Measurements from ENCODE around the gene CNGB1.
"Not testable (repeated sequence)": the region's sequence is repeated elsewhere in the genome, so short reads cannot be mapped to it uniquely, and the experiment has no call there.

The CNGB1 gene

DNA sequence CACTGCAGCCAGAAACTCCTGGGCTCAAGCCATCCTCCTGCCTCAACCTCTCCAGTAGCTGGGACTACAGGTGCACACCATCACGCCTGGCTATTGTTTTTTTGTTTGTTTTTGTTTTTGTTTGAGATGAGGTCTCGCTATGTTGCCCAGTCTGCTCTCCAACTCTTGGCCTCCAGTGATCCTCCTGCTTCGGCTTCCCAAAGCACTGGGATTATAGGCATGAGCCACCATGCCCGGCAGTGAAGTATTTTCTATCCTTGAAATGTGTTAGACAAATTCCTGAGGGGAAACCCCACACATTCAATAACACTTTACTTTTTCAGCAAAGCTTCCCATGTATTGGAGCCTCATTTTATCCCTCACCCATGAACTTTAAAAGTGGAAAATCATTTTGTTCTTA is 87.4 kb downstream of the CNGB1 start:
- no peak overlapping the region for H3K4me3 ChIP-seq (ENCODE audit: low read depth, low read length)
- H3K9ac ChIP-seq (ENCODE audit: low read length), result no peak overlapping the region
- no peaks in the 10 kb centered on the region for H3K9me3 ChIP-seq (ENCODE audit: control insufficient read depth, insufficient read depth, low read depth, low read length)

GRCh38 chr16:57882792-57883191 is 88.1 kb downstream of the CNGB1 start:
- Histone ChIP-seq H3K27ac (ENCODE audit: low read depth, low read length) (no peak overlapping the region), H3K9ac (ENCODE audit: low read length) (no peak overlapping the region), H3K4me1 (ENCODE audit: control insufficient read depth, insufficient read depth, low read length) (peaks cover 11% of the 10 kb centered on the region), H3K27me3 (ENCODE audit: control insufficient read depth, insufficient read depth, low read length) (no peaks in the 10 kb centered on the region), H3K4me3 (ENCODE audit: low read depth, low read length) (no peak overlapping the region), H3K36me3 (ENCODE audit: control insufficient read depth, insufficient read depth, low read length) (no peaks in the 10 kb centered on the region), H3K9me3 (ENCODE audit: control insufficient read depth, insufficient read depth, low read depth, low read length) (no peaks in the 10 kb centered on the region)

More for the DNA sequence above, 87.4 kb downstream of the CNGB1 start:
- peaks cover 11% of the 10 kb centered on the region for H3K4me1 ChIP-seq (ENCODE audit: control insufficient read depth, insufficient read depth, low read length)
- H3K27me3 ChIP-seq (ENCODE audit: control insufficient read depth, insufficient read depth, low read length), result no peaks in the 10 kb centered on the region
- no peaks in the 10 kb centered on the region for H3K36me3 ChIP-seq (ENCODE audit: control insufficient read depth, insufficient read depth, low read length)
- no peak overlapping the region for H3K27ac ChIP-seq (ENCODE audit: low read depth, low read length)

DNA sequence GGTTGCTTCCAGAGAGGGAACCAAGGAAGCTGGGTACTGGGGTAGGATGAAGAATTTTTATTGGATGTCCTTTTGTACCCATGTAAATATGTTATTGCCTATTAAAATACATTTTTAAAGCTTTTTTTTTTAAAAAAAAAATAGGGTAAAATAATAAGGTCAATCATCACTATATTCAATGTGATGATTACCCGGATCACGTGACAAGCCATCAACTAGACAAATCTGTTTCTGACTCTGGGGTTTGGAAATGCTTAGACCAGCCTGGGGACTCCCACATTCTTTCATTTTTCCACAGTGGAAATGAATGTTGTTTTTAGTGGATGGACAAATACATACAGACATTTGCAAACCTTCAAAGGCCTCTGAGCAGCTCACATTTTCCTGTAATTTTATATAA is 88.7 kb downstream of the CNGB1 start:
- Histone ChIP-seq H3K4me3 (ENCODE audit: low read depth, low read length) (no peak overlapping the region), H3K27ac (ENCODE audit: low read depth, low read length) (no peak overlapping the region), H3K4me1 (ENCODE audit: control insufficient read depth, insufficient read depth, low read length) (peaks cover 11% of the 10 kb centered on the region), H3K27me3 (ENCODE audit: control insufficient read depth, insufficient read depth, low read length) (no peaks in the 10 kb centered on the region), H3K9me3 (ENCODE audit: control insufficient read depth, insufficient read depth, low read depth, low read length) (no peaks in the 10 kb centered on the region), H3K36me3 (ENCODE audit: control insufficient read depth, insufficient read depth, low read length) (no peaks in the 10 kb centered on the region), H3K9ac (ENCODE audit: low read length) (no peak overlapping the region)

DNA sequence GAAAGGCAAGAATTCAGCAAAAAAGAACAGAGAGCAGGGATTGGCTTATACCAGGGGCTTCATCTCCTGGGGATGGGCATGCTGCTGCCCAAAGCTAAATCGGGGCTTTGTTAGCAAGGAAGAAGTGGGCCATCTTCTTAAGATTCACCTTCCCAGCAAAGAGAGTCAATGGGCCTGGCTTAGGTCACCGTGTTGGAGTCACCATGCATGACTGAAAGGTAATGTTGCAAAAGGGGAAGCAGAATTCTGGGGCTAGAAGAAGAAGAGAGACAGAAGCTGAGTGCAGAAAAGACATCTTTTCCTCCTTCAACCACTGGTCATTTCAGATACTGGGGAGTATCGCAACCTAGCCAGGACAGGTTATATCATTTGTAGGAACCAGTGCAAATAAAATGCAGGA is 92.3 kb downstream of the CNGB1 start:
- Histone ChIP-seq H3K4me3 (ENCODE audit: low read depth, low read length) (no peak overlapping the region), H3K27ac (ENCODE audit: low read depth, low read length) (no peak overlapping the region), H3K9ac (ENCODE audit: low read length) (no peak overlapping the region), H3K36me3 (ENCODE audit: control insufficient read depth, insufficient read depth, low read length) (no peaks in the 10 kb centered on the region), H3K9me3 (ENCODE audit: control insufficient read depth, insufficient read depth, low read depth, low read length) (no peaks in the 10 kb centered on the region), H3K27me3 (ENCODE audit: control insufficient read depth, insufficient read depth, low read length) (no peaks in the 10 kb centered on the region), H3K4me1 (ENCODE audit: control insufficient read depth, insufficient read depth, low read length) (peaks cover 6% of the 10 kb centered on the region; the same call in 1 of the 2 replicates)

- Histone ChIP-seq H3K9ac (ENCODE audit: low read length) (no peak overlapping the region), H3K9me3 (ENCODE audit: control insufficient read depth, insufficient read depth, low read depth, low read length) (no peaks in the 10 kb centered on the region), H3K36me3 (ENCODE audit: control insufficient read depth, insufficient read depth, low read length) (no peaks in the 10 kb centered on the region), H3K4me3 (ENCODE audit: low read depth, low read length) (no peak overlapping the region), H3K27me3 (ENCODE audit: control insufficient read depth, insufficient read depth, low read length) (no peaks in the 10 kb centered on the region), H3K4me1 (ENCODE audit: control insufficient read depth, insufficient read depth, low read length) (peaks cover 7% of the 10 kb centered on the region; the same call in 1 of the 2 replicates), H3K27ac (ENCODE audit: low read depth, low read length) (no peak overlapping the region)
Observed at GRCh38 chr16:57876210-57876609, 94.7 kb downstream of the CNGB1 start.

DNA sequence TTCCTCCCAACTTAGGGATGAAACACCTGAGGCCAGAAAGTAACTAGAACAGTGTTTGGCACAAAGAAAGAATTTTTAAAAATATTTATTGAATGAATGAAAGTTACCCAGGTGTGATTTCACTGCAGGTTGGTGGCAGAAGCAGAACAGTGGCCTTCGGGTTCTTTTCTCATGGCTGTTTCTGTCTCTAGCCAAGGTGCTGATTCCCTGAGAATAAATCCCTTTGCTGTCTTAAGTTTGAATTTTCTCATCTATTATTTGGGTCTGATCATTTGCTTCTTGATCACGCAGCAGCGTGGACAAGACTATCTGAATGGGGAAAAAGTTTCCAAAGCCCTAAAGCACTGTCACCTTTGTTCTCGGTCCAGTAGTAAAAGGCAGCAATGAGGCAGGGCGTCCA is 95.6 kb downstream of the CNGB1 start:
- Histone ChIP-seq H3K4me1 (ENCODE audit: control insufficient read depth, insufficient read depth, low read length) (peaks cover 7% of the 10 kb centered on the region; the same call in 1 of the 2 replicates), H3K27me3 (ENCODE audit: control insufficient read depth, insufficient read depth, low read length) (no peaks in the 10 kb centered on the region)

GRCh38 chr16:57873218-57873617 is 97.7 kb downstream of the CNGB1 start:
- Histone ChIP-seq H3K27me3 (ENCODE audit: control insufficient read depth, insufficient read depth, low read length) (no peaks in the 10 kb centered on the region), H3K9me3 (ENCODE audit: control insufficient read depth, insufficient read depth, low read depth, low read length) (no peaks in the 10 kb centered on the region), H3K4me1 (ENCODE audit: control insufficient read depth, insufficient read depth, low read length) (peaks cover 7% of the 10 kb centered on the region; the same call in 1 of the 2 replicates), H3K27ac (ENCODE audit: low read depth, low read length) (no peak overlapping the region), H3K9ac (ENCODE audit: low read length) (no peak overlapping the region), H3K4me3 (ENCODE audit: low read depth, low read length) (peak overlapping the region; percentile 36), H3K36me3 (ENCODE audit: control insufficient read depth, insufficient read depth, low read length) (no peaks in the 10 kb centered on the region)

More for the DNA sequence above, 95.6 kb downstream of the CNGB1 start:
- H3K9ac ChIP-seq (ENCODE audit: low read length), result no peak overlapping the region
- H3K27ac ChIP-seq (ENCODE audit: low read depth, low read length), result no peak overlapping the region
- no peaks in the 10 kb centered on the region for H3K9me3 ChIP-seq (ENCODE audit: control insufficient read depth, insufficient read depth, low read depth, low read length)
- H3K4me3 ChIP-seq (ENCODE audit: low read depth, low read length), result no peak overlapping the region
- no peaks in the 10 kb centered on the region for H3K36me3 ChIP-seq (ENCODE audit: control insufficient read depth, insufficient read depth, low read length)

GRCh38 chr16:57872764-57873163 is 98.2 kb downstream of the CNGB1 start:
- not testable (repeated sequence) for H3K36me3 ChIP-seq (ENCODE audit: control insufficient read depth, insufficient read depth, low read length); H3K4me1 ChIP-seq (ENCODE audit: control insufficient read depth, insufficient read depth, low read length); H3K27me3 ChIP-seq (ENCODE audit: control insufficient read depth, insufficient read depth, low read length); H3K9me3 ChIP-seq (ENCODE audit: control insufficient read depth, insufficient read depth, low read depth, low read length); H3K27ac ChIP-seq (ENCODE audit: low read depth, low read length); H3K9ac ChIP-seq (ENCODE audit: low read length)
- peak overlapping the region; percentile 36; the same call in 1 of the 2 replicates for H3K4me3 ChIP-seq (ENCODE audit: low read depth, low read length)

DNA sequence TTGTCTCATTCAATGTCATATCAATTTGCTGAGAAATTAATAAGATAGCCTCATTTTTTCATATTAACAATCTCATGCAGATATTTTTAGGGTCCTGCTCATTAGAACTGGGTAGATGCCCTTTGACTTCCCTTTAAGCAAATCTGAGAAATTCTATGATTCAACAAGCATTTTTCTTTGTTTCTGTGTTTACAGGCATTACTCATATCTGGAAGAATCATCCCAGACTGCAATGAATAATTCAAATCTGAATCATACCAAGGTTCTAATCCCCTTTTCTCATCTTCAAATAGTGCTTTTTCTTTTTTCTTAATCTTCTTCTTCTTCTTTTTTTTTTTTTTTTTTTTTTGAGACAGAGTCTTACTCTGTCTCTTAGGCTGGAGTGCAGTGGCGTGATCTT is 99.5 kb downstream of the CNGB1 start:
- Histone ChIP-seq H3K36me3 (ENCODE audit: control insufficient read depth, insufficient read depth, low read length) (no peaks in the 10 kb centered on the region), H3K27me3 (ENCODE audit: control insufficient read depth, insufficient read depth, low read length) (no peaks in the 10 kb centered on the region), H3K9ac (ENCODE audit: low read length) (no peak overlapping the region), H3K4me1 (ENCODE audit: control insufficient read depth, insufficient read depth, low read length) (peaks cover 7% of the 10 kb centered on the region; the same call in 1 of the 2 replicates), H3K27ac (ENCODE audit: low read depth, low read length) (no peak overlapping the region), H3K9me3 (ENCODE audit: control insufficient read depth, insufficient read depth, low read depth, low read length) (no peaks in the 10 kb centered on the region), H3K4me3 (ENCODE audit: low read depth, low read length) (no peak overlapping the region)

GRCh38 chr16:57870753-57871454 is 100.0 kb downstream of the CNGB1 start:
- H3K36me3 ChIP-seq (ENCODE audit: control insufficient read depth, insufficient read depth, low read length), result no peaks in the 10 kb centered on the region
- no peaks in the 10 kb centered on the region for H3K27me3 ChIP-seq (ENCODE audit: control insufficient read depth, insufficient read depth, low read length)
- no peak overlapping the region for H3K27ac ChIP-seq (ENCODE audit: low read depth, low read length)
- no peak overlapping the region for H3K9ac ChIP-seq (ENCODE audit: low read length)
- H3K4me3 ChIP-seq (ENCODE audit: low read depth, low read length), result no peak overlapping the region
- no peaks in the 10 kb centered on the region for H3K9me3 ChIP-seq (ENCODE audit: control insufficient read depth, insufficient read depth, low read depth, low read length)
- peaks cover 7% of the 10 kb centered on the region; the same call in 1 of the 2 replicates for H3K4me1 ChIP-seq (ENCODE audit: control insufficient read depth, insufficient read depth, low read length)

GRCh38 chr16:57868913-57869520 is 101.9 kb downstream of the CNGB1 start:
- Histone ChIP-seq H3K4me3 (ENCODE audit: low read depth, low read length) (no peak overlapping the region), H3K9ac (ENCODE audit: low read length) (no peak overlapping the region), H3K9me3 (ENCODE audit: control insufficient read depth, insufficient read depth, low read depth, low read length) (no peaks in the 10 kb centered on the region), H3K36me3 (ENCODE audit: control insufficient read depth, insufficient read depth, low read length) (no peaks in the 10 kb centered on the region), H3K4me1 (ENCODE audit: control insufficient read depth, insufficient read depth, low read length) (peaks cover 5% of the 10 kb centered on the region; the same call in 1 of the 2 replicates), H3K27ac (ENCODE audit: low read depth, low read length) (no peak overlapping the region), H3K27me3 (ENCODE audit: control insufficient read depth, insufficient read depth, low read length) (no peaks in the 10 kb centered on the region)

Data from HUES6 (cell line).